HepG2 (cell line): ENCODE results near the gene THSD8. TPM values are rescaled to one million over a fixed set of nuclear protein-coding genes. Genes with fewer than 3 reads are reported as not detected.

Experiments used
- ATAC-seq: fragments of 200-7000 bp; cut with Tn5 transposase; 3 replicates; pipeline ENCODE4 v1.9.1; 2020; ENCODE audit warnings: mild to moderate bottlenecking, moderate library complexity
- BruUV-seq: library from RNA; stranded (reverse); fragments of 400-500 nt; replicated peaks from 2 replicates; lab custom pipeline; 2021; lab: Mats Ljungman, UMichigan
- CTCF ChIA-PET: fragments of 300-600 bp; formaldehyde crosslinking; extraction: SDS; loops from one replicate; lab custom pipeline; 2021; ENCODE audit warnings: low total read pairs, inconsistent platforms, low intra/inter-chr PET ratio; lab: Yijun Ruan, JAX
- POLR2A ChIA-PET: fragments of 350-600 bp; sonication (Branson Sonifier 250); formaldehyde crosslinking; loops from one replicate; lab custom pipeline; 2020; ENCODE audit warnings: antibody characterized with exemption, inconsistent platforms; lab: Yijun Ruan, JAX
- DNase-seq: peaks from one replicate; pipeline ENCODE4 v3.0.0-alpha.2; 2015; ENCODE audit warnings: low spot score
- FAIRE-seq: peaks from 3 replicates; lab custom pipeline; 2011; peaks lifted over from hg19 to GRCh38; lab: Jason Lieb, UNC
- H2AFZ ChIP-seq: one replicate; pipeline ENCODE4 v1.6.1; 2011; ENCODE audit warnings: low read length, inconsistent platforms
- H3K27ac ChIP-seq: fragments of 300-600 bp; 3 replicates; pipeline ENCODE4 v1.8.0; 2011; ENCODE audit warnings: mixed run types, mild to moderate bottlenecking, mixed read lengths, low read length, inconsistent platforms; ENCODE audit not compliant: insufficient read depth; ENCODE audit errors: extremely low read length
- H3K27me3 ChIP-seq, 2 experiments: fragments of 200-600 bp in 1 of 2; 2 replicates in 1 of 2; 3 replicates in 1 of 2; pipeline versions ENCODE4 v1.6.0 to v1.8.0; 2011; ENCODE audit warnings: low read length in 2 of 2, mild to moderate bottlenecking in 2 of 2, moderate library complexity in 2 of 2, inconsistent platforms in 1 of 2; ENCODE audit not compliant: insufficient read depth in 2 of 2, control insufficient read depth in 1 of 2
- H3K36me3 ChIP-seq, 2 experiments: fragments of 200-600 bp in 1 of 2; replicated peaks in 1 of 2; 2 replicates in 1 of 2; 3 replicates in 1 of 2; pipeline versions ENCODE4 v1.5.1 to v1.8.0; 2011; ENCODE audit warnings: low read length in 2 of 2, inconsistent platforms in 1 of 2; ENCODE audit not compliant: insufficient read depth in 2 of 2, control insufficient read depth in 1 of 2
- H3K4me1 ChIP-seq: 2 replicates; pipeline ENCODE4 v1.5.1; 2012; ENCODE audit warnings: low read length, inconsistent platforms; ENCODE audit not compliant: insufficient read depth
- H3K4me2 ChIP-seq: 2 replicates; pipeline ENCODE4 v1.6.0; 2011; ENCODE audit warnings: low read depth, low read length, inconsistent platforms
- H3K4me3 ChIP-seq, 3 experiments: fragments of 200-600 bp in 1 of 3; sonication (generic), shearing (Covaris generic) in 1 of 3; replicated peaks in 1 of 3; 2 replicates each; pipeline ENCODE4 v1.5.1; 2011 to 2016; ENCODE audit warnings: low read length in 3 of 3, inconsistent platforms in 2 of 3, low read depth in 2 of 3, mild to moderate bottlenecking in 2 of 3, control low read depth in 1 of 3, mixed read lengths in 1 of 3; ENCODE audit not compliant: insufficient read depth in 1 of 3
- H3K79me2 ChIP-seq: one replicate; pipeline ENCODE4 v1.6.1; 2011; ENCODE audit warnings: low read length, inconsistent platforms; ENCODE audit not compliant: insufficient read depth
- H3K9ac ChIP-seq: 2 replicates; pipeline ENCODE4 v1.6.0; 2011; ENCODE audit warnings: mild to moderate bottlenecking, low read depth, low read length, inconsistent platforms; ENCODE audit not compliant: insufficient read depth
- H3K9me3 ChIP-seq: 2 replicates; pipeline ENCODE4 v1.5.1; 2012; ENCODE audit warnings: mild to moderate bottlenecking, low read length
- H4K20me1 ChIP-seq: 2 replicates; pipeline ENCODE4 v1.6.0; 2011; ENCODE audit warnings: inconsistent platforms, mild to moderate bottlenecking, low read length, moderate library complexity; ENCODE audit not compliant: insufficient read depth
- ARNTL ChIP-seq: sonication (generic); formaldehyde crosslinking; IDR thresholded peaks from 2 replicates; pipeline ENCODE4 v1.4.0; 2020; ENCODE audit warnings: mild to moderate bottlenecking, missing genetic modification reagents
- HNF4G ChIP-seq, 2 experiments: sonication (generic) in 1 of 2; formaldehyde crosslinking in 1 of 2; IDR thresholded peaks; 2 replicates each; pipeline versions ENCODE4 v1.4.0 to v1.6.1; 2011 to 2020; ENCODE audit warnings: borderline replicate concordance in 2 of 2, low read depth in 2 of 2, mild to moderate bottlenecking in 2 of 2, low read length in 1 of 2, missing genetic modification reagents in 1 of 2, moderate library complexity in 1 of 2
- KDM2A ChIP-seq: sonication (generic); formaldehyde crosslinking; IDR thresholded peaks from 2 replicates; pipeline ENCODE4 v1.4.0; 2020; ENCODE audit warnings: low read depth, missing genetic modification reagents, borderline replicate concordance
- NFYB ChIP-seq: sonication (generic); formaldehyde crosslinking; IDR thresholded peaks from 2 replicates; pipeline ENCODE4 v1.4.0; 2020; ENCODE audit warnings: missing genetic modification reagents
- NFYC ChIP-seq: IDR thresholded peaks from 2 replicates; pipeline ENCODE4 v1.6.1; 2016; ENCODE audit warnings: missing genetic modification reagents, missing compliant biosample characterization
- POLR2AphosphoS2 ChIP-seq: IDR thresholded peaks from 2 replicates; pipeline ENCODE4 v1.6.1; 2011; ENCODE audit warnings: low read depth, low read length, improper control_type of control experiment
- SP1 ChIP-seq, 2 experiments: fragments of 450-650 bp in 1 of 2; sonication (generic) in 1 of 2; formaldehyde crosslinking in 1 of 2; IDR thresholded peaks; 2 replicates each; pipeline versions ENCODE4 v1.4.0 to v1.6.1; 2016 to 2020; ENCODE audit warnings: missing genetic modification reagents in 1 of 2
- SP4 ChIP-seq: sonication (generic); formaldehyde crosslinking; IDR thresholded peaks from 2 replicates; pipeline ENCODE4 v1.8.1; 2023; ENCODE audit warnings: mild to moderate bottlenecking, missing genetic modification reagents
- TFDP1 ChIP-seq: IDR thresholded peaks from 2 replicates; pipeline ENCODE4 v1.6.1; 2016; ENCODE audit warnings: missing compliant biosample characterization, missing genetic modification reagents, borderline replicate concordance
- THAP11 ChIP-seq: IDR thresholded peaks from 2 replicates; pipeline ENCODE4 v1.6.1; 2016; ENCODE audit warnings: missing biosample characterization, missing genetic modification reagents
- ZNF652 ChIP-seq: IDR thresholded peaks from 2 replicates; pipeline ENCODE4 v1.6.1; 2016; ENCODE audit warnings: low read depth, borderline replicate concordance
- ZNF777 ChIP-seq: sonication (generic); formaldehyde crosslinking; IDR thresholded peaks from 2 replicates; pipeline ENCODE4 v1.4.0; 2020; ENCODE audit warnings: missing genetic modification reagents
- WGBS: methylation state at CpG from one replicate; pipeline ENCODE4 v1.1.6; 2017; ENCODE audit warnings: low lambda C conversion rate; 5-methylcytosine and 5-hydroxymethylcytosine counted together
- in situ Hi-C: cut with HindIII; loops from 2 replicates; pipeline ENCODE4 v1.10.0; 2017; ENCODE audit warnings: low pct_unique_long_range_greater_than_20kb; ENCODE audit not compliant: extremely low pct_ligation_motif_present
- intact Hi-C: fragments of 100-400 bp; cut with micrococcal nuclease; formaldehyde crosslinking; loops from one replicate; pipeline ENCODE4 v1.10.0; 2022; ENCODE audit not compliant: unreplicated experiment
- polyA plus RNA-seq, 8 experiments: library from polyadenylated mRNA; depleted of rRNA in 3 of 8; stranded (reverse) in 7 of 8; unstranded in 1 of 8; fragments of >200 nt; fragmentation: Illumina TruSeq in 4 of 8; extraction: Trizol in 4 of 8; gene quantifications; 2 replicates each; pipeline versions ENCODE4 v1.2.1 to v1.2.3, GENCODE V29; 2011 to 2016; ENCODE audit warnings: low read depth in 4 of 8, missing spikeins in 1 of 8, mixed read lengths in 1 of 8; ENCODE audit not compliant: insufficient read depth in 1 of 8
- total RNA-seq, 5 experiments: library from RNA; depleted of rRNA; stranded (reverse); fragments of >200 nt; fragmentation: Illumina TruSeq; extraction: Trizol; gene quantifications; 2 replicates each; pipeline ENCODE4 v1.2.3, GENCODE V29; 2016; ENCODE audit warnings: low read depth in 1 of 5
- TF ChIP-seq, protein P1 (sequence below): IDR thresholded peaks from 2 replicates; pipeline ENCODE4 v1.6.1; 2016; ENCODE audit warnings: mild to moderate bottlenecking, missing biosample characterization, missing genetic modification reagents

Gene THSD8
- total and polyA plus RNA-seq, 2 of the 13 experiments (the other 11 are each of a cell fraction or from before 2014, with no cell fraction given): 4.8 to 14.9 TPM

DNA sequence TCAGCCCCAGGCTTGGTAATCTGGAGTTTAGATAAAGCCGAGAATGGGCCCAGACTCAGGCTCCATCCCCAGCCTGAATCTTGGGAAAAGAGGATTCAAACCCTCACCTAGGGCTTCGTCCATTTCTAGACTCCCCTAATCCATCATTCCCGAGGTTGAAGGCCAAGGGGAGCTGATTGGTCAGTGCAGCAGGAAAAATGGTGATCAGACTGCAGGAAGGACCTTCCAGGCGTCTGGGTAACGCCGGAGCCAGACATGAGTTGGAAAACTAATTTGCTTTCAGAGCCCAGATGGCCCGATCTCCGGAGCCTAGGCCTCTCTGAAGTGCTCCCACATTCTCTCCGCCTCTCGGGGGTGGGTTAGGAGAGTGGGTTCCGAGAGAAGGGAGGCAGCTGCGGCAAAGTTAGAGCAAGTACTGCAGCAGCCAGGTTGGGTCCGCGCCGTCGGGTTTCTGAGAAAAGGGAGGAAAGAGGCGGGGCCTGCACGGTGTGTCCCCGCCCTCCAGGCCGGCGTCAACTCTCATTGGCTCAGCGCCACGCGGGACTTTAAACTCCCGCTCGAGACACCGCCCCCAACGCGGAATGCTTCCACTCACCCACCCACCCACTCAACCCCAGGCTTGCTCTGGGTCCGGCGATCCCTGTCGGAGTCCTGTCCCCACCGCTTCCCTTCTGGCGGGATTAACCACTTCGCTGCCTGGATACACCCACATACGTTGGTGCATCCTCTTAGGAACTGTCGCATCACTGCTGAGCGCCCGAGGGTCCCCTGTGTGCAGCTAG lies 33.3 kb downstream of the THSD8 start:
- Histone ChIP-seq H3K9ac (no peak overlapping the region), H3K9me3 (no peaks in the 10 kb centered on the region), H3K4me3 (peak overlapping the region in 1 of 3 experiments; percentile 79; a peak in 1 of 6 replicates), H3K27ac (no peak overlapping the region)
- no peak for DNase-seq
- no TSS peak for BruUV-seq
- TF ChIP-seq NFYC (CRISPR knock-in tag) (peak; percentile 50; the same call in 1 of the 2 replicates), SP1 (IDR thresholded peaks at IDR 0.05) (no peak), SP1 (CRISPR knock-in tag; IDR thresholded peaks at IDR 0.05) (peak; percentile 44; the same call in 1 of the 2 replicates), ZNF652 (CRISPR knock-in tag) (peak; percentile 85), NFYB (CRISPR knock-in tag) (peak; percentile 50; the same call in 1 of the 2 replicates), HNF4G (IDR thresholded peaks at IDR 0.05; ENCODE audit: borderline replicate concordance, low read depth, low read length) (peak; percentile 24; the same call in 1 of the 2 replicates), HNF4G (CRISPR knock-in tag; IDR thresholded peaks at IDR 0.05; ENCODE audit: borderline replicate concordance, low read depth) (no peak), SP4 (0 out of 2 replicates have a peak, but pooled peaks have one; percentile 37), ARNTL (no peak), ZNF777 (peak; percentile 99), POLR2AphosphoS2 (no peak), THAP11 (CRISPR knock-in tag) (no peak), KDM2A (CRISPR knock-in tag) (peak; percentile 6; the same call in 1 of the 2 replicates), TFDP1 (CRISPR knock-in tag) (0 out of 2 replicates have a peak, but pooled peaks have one; percentile 40)
- TF ChIP-seq, protein P1, sequence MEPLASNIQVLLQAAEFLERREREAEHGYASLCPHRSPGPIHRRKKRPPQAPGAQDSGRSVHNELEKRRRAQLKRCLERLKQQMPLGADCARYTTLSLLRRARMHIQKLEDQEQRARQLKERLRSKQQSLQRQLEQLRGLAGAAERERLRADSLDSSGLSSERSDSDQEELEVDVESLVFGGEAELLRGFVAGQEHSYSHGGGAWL: 0 out of 2 replicates have a peak, but pooled peaks have one; percentile 11
- TF ChIP-seq, all 625 proteins: peak for 10
- ChIA-PET POLR2A (interaction anchor here (0.6 kb wide), 1 partner anchor 11 kb away, joined by 3 read pairs; no protein-coding TSS in a partner anchor), CTCF (no interaction called here)
- in situ Hi-C loops: loop anchor here (5.0 kb wide), 1 partner anchor 63 kb away; no protein-coding TSS in a partner anchor
- no peaks in the 10 kb centered on the region for H3K79me2 ChIP-seq
- no peaks in the 10 kb centered on the region for H4K20me1 ChIP-seq
- H3K4me1 ChIP-seq: peaks cover 59% of the 10 kb centered on the region
- H3K36me3 ChIP-seq: no peaks in the 10 kb centered on the region
- 23% methylated on average over 14 of the region's 39 CpGs for WGBS
- FAIRE-seq: no peak
- peak overlapping the region; percentile 67 for H3K4me2 ChIP-seq
- intact Hi-C loops: no loop called here
- H3K27me3 ChIP-seq: peaks cover 0 to 22% of the 10 kb centered on the region in 2 experiments; a peak in 2 of 5 replicates
- peak; percentile 24 for ATAC-seq
- no peak overlapping the region for H2AFZ ChIP-seq
